AG04450 (cell line): ENCODE results near the gene RASSF7. TPM values are rescaled to one million over a fixed set of nuclear protein-coding genes. Genes with fewer than 3 reads are reported as not detected.

Experiments
- CTCF ChIA-PET: fragments of 300-600, 350-600 bp; formaldehyde crosslinking; extraction: SDS; loops from one replicate; lab custom pipeline; 2022; ENCODE audit warnings: antibody characterized with exemption, inconsistent platforms; lab: Charles Lee
- POLR2A ChIA-PET: fragments of 350-600 bp; formaldehyde crosslinking; extraction: SDS; loops from one replicate; lab custom pipeline; 2021; ENCODE audit warnings: antibody characterized with exemption, inconsistent platforms; lab: Yijun Ruan, JAX
- DNase-seq: peaks from one replicate; pipeline ENCODE4 v3.0.0-alpha.2; 2011; ENCODE audit warnings: low read depth, low spot score
- H3K27ac ChIP-seq: one replicate; pipeline ENCODE4 v1.5.1; 2012; ENCODE audit warnings: low read depth, low read length, control low read depth
- H3K27me3 ChIP-seq: one replicate; pipeline ENCODE4 v1.6.0; 2012; ENCODE audit warnings: low read length; ENCODE audit not compliant: control insufficient read depth, insufficient read depth
- H3K4me3 ChIP-seq: 2 replicates; pipeline ENCODE4 v1.5.1; 2011; ENCODE audit warnings: mild to moderate bottlenecking, low read depth, low read length, control low read depth
- H3K9me3 ChIP-seq: 2 replicates; pipeline ENCODE4 v1.5.1; 2012; ENCODE audit warnings: low read length; ENCODE audit not compliant: control insufficient read depth, insufficient read depth
- CTCF ChIP-seq: IDR thresholded peaks from 2 replicates; pipeline ENCODE4 v1.5.1; 2011; ENCODE audit warnings: low read depth, low read length, control low read depth, inconsistent platforms
- polyA plus RNA-seq: library from polyadenylated mRNA; depleted of rRNA; stranded (reverse); fragments of >200 nt; gene quantifications from 2 replicates; pipeline ENCODE4 v1.2.3, GENCODE V29; 2011

RASSF7 gene
- polyA plus RNA-seq, 1 experiment, result 2.5 TPM

DNA sequence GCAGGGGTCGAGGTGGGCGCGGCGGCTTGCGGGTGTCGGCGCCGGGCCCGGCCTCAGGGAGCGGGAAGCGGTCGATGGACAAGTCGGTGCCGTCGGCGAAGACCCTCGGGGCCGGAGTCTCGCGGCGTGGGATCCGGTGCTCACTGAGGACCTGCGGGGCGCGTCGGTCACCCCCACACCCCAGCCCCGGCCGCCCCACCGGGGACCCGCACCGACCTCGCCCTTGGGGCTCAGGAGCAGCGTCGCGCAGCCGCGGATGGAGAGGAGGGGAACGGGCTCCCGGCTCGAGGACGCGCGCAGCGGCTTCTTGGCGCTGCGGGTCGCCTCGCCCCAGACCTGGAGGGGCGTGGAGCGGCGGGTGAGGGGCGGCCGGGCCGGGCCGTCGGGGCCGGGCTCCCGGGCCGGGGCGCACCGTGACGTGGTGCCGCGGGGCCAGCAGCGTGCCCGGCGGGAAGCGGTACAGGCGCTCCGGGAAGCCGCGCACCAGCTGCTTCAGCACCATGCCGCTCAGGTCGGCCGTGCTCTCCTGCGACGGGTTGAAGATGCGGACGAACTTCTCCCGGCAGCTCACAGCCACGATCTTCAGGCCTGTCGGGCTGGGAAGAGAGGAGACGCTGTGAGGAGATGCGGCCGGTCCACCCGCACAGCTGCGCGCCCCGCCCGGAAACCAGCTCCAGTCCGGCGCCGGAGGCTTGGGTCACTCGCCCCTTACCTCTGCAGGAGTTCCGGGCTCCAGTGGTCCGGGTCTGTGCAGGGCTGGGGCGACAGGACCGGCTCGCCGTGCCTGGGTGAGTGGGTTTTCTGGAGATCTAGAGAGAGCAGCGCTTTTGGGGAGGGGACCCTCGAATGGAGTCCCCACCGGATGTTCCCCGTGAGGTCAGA, 4.7 kb upstream of the RASSF7 start:
- ChIA-PET CTCF (interaction anchor here (1.5 to 2.2 kb wide), 3 partner anchors 11 to 171 kb away, joined by 5 to 8 read pairs (median 7); no protein-coding TSS in a partner anchor), POLR2A (interaction anchor here (1.0 to 1.3 kb wide), 2 partner anchors 12 to 20 kb away, joined by 3 to 4 read pairs; partner anchors contain the start of gene PHRF1)
- H3K27me3 ChIP-seq, result peaks cover 45% of the 10 kb centered on the region
- no peak overlapping the region for H3K4me3 ChIP-seq
- H3K27ac ChIP-seq, result no peak overlapping the region
- no peak for TF ChIP-seq CTCF
- no peak for DNase-seq
- H3K9me3 ChIP-seq, result peaks cover 3% of the 10 kb centered on the region; the same call in 1 of the 2 replicates

GRCh38 chr11:556662-557256, 4.0 kb upstream of the RASSF7 start:
- Histone ChIP-seq H3K4me3 (no peak overlapping the region), H3K27me3 (peaks cover 45% of the 10 kb centered on the region), H3K27ac (no peak overlapping the region), H3K9me3 (peaks cover 3% of the 10 kb centered on the region; the same call in 1 of the 2 replicates)
- no peak for TF ChIP-seq CTCF
- CTCF ChIA-PET, result interaction anchor here (1.2 kb wide), 1 partner anchor 21 kb away, joined by 3 read pairs; no protein-coding TSS in a partner anchor
- POLR2A ChIA-PET, result interaction anchor here (1.0 to 1.3 kb wide), 2 partner anchors 11 to 19 kb away, joined by 3 to 4 read pairs; partner anchors contain the start of gene PHRF1
- no peak for DNase-seq

GRCh38 chr11:557328-558132, 3.2 kb upstream of the RASSF7 start:
- TF ChIP-seq CTCF, result no peak
- POLR2A ChIA-PET, result no interaction called here
- CTCF ChIA-PET, result interaction anchor here (1.2 kb wide), 1 partner anchor 22 kb away, joined by 3 read pairs; no protein-coding TSS in a partner anchor
- Histone ChIP-seq H3K4me3 (no peak overlapping the region), H3K27ac (no peak overlapping the region), H3K27me3 (peaks cover 45% of the 10 kb centered on the region), H3K9me3 (peaks cover 3% of the 10 kb centered on the region; the same call in 1 of the 2 replicates)
- no peak for DNase-seq

DNA sequence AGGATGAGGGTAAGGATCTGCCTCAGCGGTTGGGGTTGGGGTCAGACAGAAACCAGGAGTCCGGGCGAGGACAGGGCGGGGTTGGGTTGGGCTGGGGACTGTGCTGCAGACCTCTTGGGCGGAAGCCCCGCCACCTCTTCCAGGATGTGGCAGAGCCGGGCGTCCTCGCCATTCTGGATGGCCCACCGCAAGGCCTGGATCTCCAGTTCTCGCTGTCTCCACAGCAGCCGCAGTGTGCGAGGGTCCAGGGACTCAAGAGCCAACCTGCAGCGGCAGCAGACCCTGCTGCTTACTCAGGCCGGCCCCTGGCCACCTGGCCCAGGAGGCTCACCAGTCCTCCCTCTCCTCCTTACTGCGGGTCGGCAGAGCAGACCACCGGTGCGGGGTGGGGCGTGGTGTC, 2.3 kb upstream of the RASSF7 start:
- no peak for DNase-seq
- Histone ChIP-seq H3K9me3 (peaks cover 3% of the 10 kb centered on the region; the same call in 1 of the 2 replicates), H3K27me3 (peaks cover 45% of the 10 kb centered on the region), H3K4me3 (no peak overlapping the region), H3K27ac (no peak overlapping the region)
- POLR2A ChIA-PET, result no interaction called here
- CTCF ChIA-PET, result no interaction called here
- TF ChIP-seq CTCF, result no peak
